Tibial artery (tissue), 4 donors: ENCODE results near the gene CDHR3.

Experiments
- DNase-seq, 2 donors: peaks; one replicate each; pipeline ENCODE4 v3.0.0-alpha.2; 2019
- H3K27ac ChIP-seq, 2 donors: fragments of 200-600 bp; sonication (generic) in 1 of 2; 1 replicate in 1 of 2; 2 replicates in 1 of 2; pipeline ENCODE4 v1.5.1; 2018 to 2019; ENCODE audit warnings: mild to moderate bottlenecking in 1 of 2
- H3K27me3 ChIP-seq, 2 donors: fragments of 200-600 bp; sonication (generic) in 1 of 2; one replicate each; pipeline versions ENCODE4 v1.5.1 to v1.6.0; 2016 to 2019
- H3K36me3 ChIP-seq, 3 donors: fragments of 200-600 bp; sonication (generic) in 2 of 3; one replicate each; pipeline ENCODE4 v1.5.1; 2016 to 2019; ENCODE audit warnings: mild to moderate bottlenecking in 2 of 3
- H3K4me1 ChIP-seq, 4 donors: fragments of 200-600 bp; sonication (generic) in 2 of 4; 1 replicate in 3 of 4; 2 replicates in 1 of 4; pipeline ENCODE4 v1.5.1; 2016 to 2019
- H3K4me3 ChIP-seq, 2 donors: fragments of 200-600 bp; sonication (generic) in 1 of 2; 1 replicate in 1 of 2; 2 replicates in 1 of 2; pipeline ENCODE4 v1.5.1; 2018 to 2019; ENCODE audit warnings: mild to moderate bottlenecking in 2 of 2
- H3K9me3 ChIP-seq, 3 donors: fragments of 200-600 bp; sonication (generic) in 1 of 3; one replicate each; pipeline ENCODE4 v1.5.1; 2016 to 2019
- CTCF ChIP-seq, 2 experiments: fragments of 200-600 bp in 1 of 2; fragments of 450-650 bp in 1 of 2; IDR thresholded peaks; one replicate each; pipeline ENCODE4 v1.5.1; 2017 to 2019; ENCODE audit warnings: antibody characterized with exemption in 2 of 2, mild to moderate bottlenecking in 1 of 2, moderate library complexity in 1 of 2
- intact Hi-C: fragments of 100-400 bp; cut with DNase I; formaldehyde crosslinking; loops from one replicate; pipeline ENCODE4 v1.15.0; 2023; ENCODE audit warnings: low total_unique reads

Gene CDHR3

DNA sequence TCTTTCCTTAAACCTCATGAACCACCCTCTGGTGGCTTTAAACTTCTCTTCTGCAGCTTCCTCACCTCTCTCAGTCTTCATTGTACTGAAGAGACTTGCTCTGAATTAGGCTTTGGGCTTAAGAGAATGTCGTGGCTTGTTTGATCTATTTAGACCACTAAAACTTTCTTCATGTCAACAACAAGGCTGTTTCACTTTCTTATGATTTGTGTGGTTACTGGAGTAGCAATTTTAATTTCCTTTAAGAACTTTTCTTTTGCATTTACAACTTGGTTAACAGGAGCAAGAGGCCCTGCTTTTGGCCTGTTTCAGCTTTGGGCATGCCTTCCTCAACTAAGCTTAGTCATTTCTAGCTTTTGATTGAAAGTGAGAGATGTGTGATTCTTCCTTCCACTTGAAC lies 38.1 kb upstream of the CDHR3 start:
- DNase-seq: no peak
- intact Hi-C loops: no loop called here
- no peak for TF ChIP-seq CTCF (IDR thresholded peaks at IDR 0.05)

GRCh38 chr7:105926131-105926530 lies 36.9 kb upstream of the CDHR3 start:
- Histone ChIP-seq H3K4me1 (no peaks in the 10 kb centered on the region), H3K4me3 (no peak overlapping the region), H3K36me3 (peaks cover 0 to 7% (median 5%) of the 10 kb centered on the region in 3 donors), H3K9me3 (no peaks in the 10 kb centered on the region), H3K27ac (no peak overlapping the region), H3K27me3 (no peaks in the 10 kb centered on the region)
- DNase-seq: no peak
- intact Hi-C loops: no loop called here
- TF ChIP-seq CTCF (IDR thresholded peaks at IDR 0.05): no peak

More for the DNA sequence above, 38.1 kb upstream of the CDHR3 start:
- Histone ChIP-seq H3K9me3 (no peaks in the 10 kb centered on the region), H3K27me3 (no peaks in the 10 kb centered on the region), H3K4me3 (no peak overlapping the region), H3K36me3 (peaks cover 0 to 7% (median 5%) of the 10 kb centered on the region in 3 donors), H3K4me1 (no peaks in the 10 kb centered on the region), H3K27ac (no peak overlapping the region)

DNA sequence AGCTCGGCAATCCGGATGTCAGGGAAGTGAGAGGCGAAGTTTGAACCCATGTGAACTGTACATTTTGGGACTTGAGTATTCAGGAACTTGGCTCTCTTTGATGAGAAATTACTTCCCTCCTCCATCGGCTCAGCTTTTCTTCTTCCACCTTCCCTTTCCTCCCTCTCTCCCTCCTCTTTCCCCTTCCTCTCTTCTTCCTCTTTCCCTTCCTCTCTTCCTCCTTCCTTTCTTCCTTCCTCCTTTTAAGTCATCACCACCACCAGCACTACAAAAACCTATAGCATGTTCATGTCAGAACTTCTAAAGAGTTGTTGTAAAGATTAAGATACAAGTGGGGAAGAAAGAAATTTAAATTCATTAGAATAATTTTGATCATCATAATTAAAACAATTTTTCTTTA lies 31.9 kb upstream of the CDHR3 start:
- no peaks in the 10 kb centered on the region for H3K36me3 ChIP-seq
- no peak overlapping the region for H3K27ac ChIP-seq
- no peak for DNase-seq
- no peak for TF ChIP-seq CTCF (IDR thresholded peaks at IDR 0.05)
- no peaks in the 10 kb centered on the region for H3K9me3 ChIP-seq
- intact Hi-C loops: no loop called here
- no peaks in the 10 kb centered on the region for H3K27me3 ChIP-seq
- peaks cover 0 to 7% (median 3%) of the 10 kb centered on the region in 4 donors for H3K4me1 ChIP-seq
- no peak overlapping the region for H3K4me3 ChIP-seq

- no peak for TF ChIP-seq CTCF (IDR thresholded peaks at IDR 0.05)
- no peaks in the 10 kb centered on the region for H3K27me3 ChIP-seq
- H3K4me3 ChIP-seq: no peak overlapping the region
- peak overlapping the region; percentile 23 to 41 for H3K27ac ChIP-seq
- intact Hi-C loops: no loop called here
- H3K4me1 ChIP-seq: peaks cover 0 to 7% (median 3%) of the 10 kb centered on the region in 4 donors
- no peaks in the 10 kb centered on the region for H3K36me3 ChIP-seq
- DNase-seq: peak in 1 of 2 donors; percentile 52
- no peaks in the 10 kb centered on the region for H3K9me3 ChIP-seq
Observed at GRCh38 chr7:105932835-105933477, 30.1 kb upstream of the CDHR3 start.

DNA sequence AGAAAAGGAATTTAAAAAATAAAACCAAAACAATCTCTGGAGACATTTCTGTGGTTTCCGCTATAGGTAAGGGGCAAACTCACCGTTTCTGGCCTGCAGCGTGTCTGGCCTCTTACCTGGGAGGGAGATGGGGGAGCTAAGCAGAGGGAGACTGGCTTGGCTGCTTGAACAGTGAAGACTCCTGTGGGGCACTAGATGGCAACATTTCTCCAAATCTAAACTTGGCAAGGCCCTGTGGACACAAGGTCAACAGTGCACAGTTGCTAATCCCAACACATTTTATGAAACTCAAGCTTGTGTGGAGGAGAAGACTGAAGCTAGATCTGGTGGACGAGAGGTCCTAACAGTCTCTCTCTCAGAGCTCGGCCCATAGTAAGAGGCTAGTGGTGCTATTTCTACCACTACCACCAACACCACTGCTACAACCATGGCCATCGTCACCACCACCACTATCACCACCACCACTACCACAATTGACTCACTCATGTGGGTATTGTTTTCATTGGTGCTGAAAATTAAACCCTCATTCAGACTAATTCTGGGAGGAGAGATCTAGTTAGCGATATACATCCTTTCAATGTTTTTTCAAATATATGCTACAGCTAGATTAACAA lies 28.4 kb upstream of the CDHR3 start:
- Histone ChIP-seq H3K27me3 (no peaks in the 10 kb centered on the region), H3K9me3 (no peaks in the 10 kb centered on the region), H3K36me3 (no peaks in the 10 kb centered on the region), H3K27ac (no peak overlapping the region), H3K4me3 (no peak overlapping the region), H3K4me1 (peaks cover 0 to 7% (median 3%) of the 10 kb centered on the region in 4 donors)
- intact Hi-C loops: no loop called here
- DNase-seq: no peak
- TF ChIP-seq CTCF (IDR thresholded peaks at IDR 0.05): peak in 1 of 2 experiments; percentile 21
